CD4-positive, CD25-positive, alpha-beta regulatory T cell (primary cell): ENCODE data around the gene MAGEE2. TPM values are rescaled to one million over a fixed set of nuclear protein-coding genes. Genes with fewer than 3 reads are reported as not detected.
A peak's percentile ranks its signal among the peaks of the same experiment; 100 is the strongest.
"Not testable (repeated sequence)": the region's sequence is repeated elsewhere in the genome, so short reads cannot be mapped to it uniquely, and the experiment has no call there.

Experiments used
- ATAC-seq, 2 donors: fragments of 150-1000 bp; cut with Tn5 transposase; one replicate each; pipeline ENCODE4 v1.10.0; 2021; ENCODE audit warnings: low read depth in 2 of 2, moderate number of reproducible peaks in 2 of 2, moderate library complexity in 1 of 2
- DNase-seq, 3 donors: peaks; one replicate each; pipeline versions ENCODE4 v3.0.0 to v3.0.0-alpha.2; 2012 to 2022; ENCODE audit warnings: mixed read lengths in 1 of 3
- H3K27ac ChIP-seq: one replicate; pipeline ENCODE4 v1.7.0; 2013; ENCODE audit warnings: mild to moderate bottlenecking, low read length; ENCODE audit not compliant: insufficient read depth, poor library complexity, severe bottlenecking
- H3K27me3 ChIP-seq: one replicate; pipeline ENCODE4 v1.7.0; 2013; ENCODE audit warnings: low read length; ENCODE audit not compliant: control insufficient read depth, insufficient read depth
- H3K36me3 ChIP-seq: one replicate; pipeline ENCODE4 v1.7.0; 2013; ENCODE audit warnings: mild to moderate bottlenecking, low read length, moderate library complexity; ENCODE audit not compliant: control insufficient read depth, insufficient read depth
- H3K4me1 ChIP-seq: 2 replicates; pipeline ENCODE4 v1.7.0; 2013; ENCODE audit warnings: mild to moderate bottlenecking, low read length; ENCODE audit not compliant: insufficient read depth, control insufficient read depth, poor library complexity, severe bottlenecking
- H3K4me3 ChIP-seq: one replicate; pipeline ENCODE4 v1.7.0; 2013; ENCODE audit warnings: low read depth, mild to moderate bottlenecking, low read length, moderate library complexity
- H3K9me3 ChIP-seq, 2 experiments: 1 replicate in 1 of 2; 2 replicates in 1 of 2; pipeline ENCODE4 v1.7.0; 2013; ENCODE audit warnings: low read length in 2 of 2, mild to moderate bottlenecking in 1 of 2, moderate library complexity in 1 of 2; ENCODE audit not compliant: control insufficient read depth in 2 of 2
- H3K27ac Mint-ChIP-seq, 3 donors: one replicate each; pipeline ENCODE4 v1.8.0; 2020 to 2022; ENCODE audit warnings: mild to moderate bottlenecking in 3 of 3, mixed read lengths in 3 of 3, moderate library complexity in 2 of 3
- H3K27me3 Mint-ChIP-seq: one replicate; pipeline ENCODE4 v1.8.0; 2022; ENCODE audit warnings: mild to moderate bottlenecking, mixed read lengths
- H3K36me3 Mint-ChIP-seq: one replicate; pipeline ENCODE4 v1.8.0; 2020; ENCODE audit warnings: mixed read lengths
- H3K4me1 Mint-ChIP-seq, 4 donors: one replicate each; pipeline ENCODE4 v1.8.0; 2020 to 2022; ENCODE audit warnings: mixed read lengths in 4 of 4, mild to moderate bottlenecking in 1 of 4
- H3K4me3 Mint-ChIP-seq, 4 donors: one replicate each; pipeline ENCODE4 v1.8.0; 2020 to 2022; ENCODE audit warnings: mild to moderate bottlenecking in 4 of 4, mixed read lengths in 4 of 4, moderate library complexity in 3 of 4
- H3K9me3 Mint-ChIP-seq, 7 donors: one replicate each; pipeline ENCODE4 v1.8.0; 2020 to 2022; ENCODE audit warnings: mixed read lengths in 7 of 7, mild to moderate bottlenecking in 3 of 7, moderate library complexity in 2 of 7
- polyA plus RNA-seq, 4 donors: library from polyadenylated mRNA; unstranded; fragments of 300-500 nt; fragmentation: Illumina TruSeq; gene quantifications; one replicate each; pipeline ENCODE4 v1.2.3, GENCODE V29; 2021
- total RNA-seq: library from RNA; stranded (reverse); gene quantifications from one replicate; pipeline ENCODE4 v1.2.3, GENCODE V29; 2022

Gene MAGEE2
- total RNA-seq (not detected), polyA plus RNA-seq (not detected)

- Mint-ChIP-seq H3K9me3 (peaks cover 0 to 1% (median 0%) of the 10 kb centered on the region in 7 donors), H3K27ac (peak within 1 kb of the TSS in 2 of 3 donors; percentile 10 to 86), H3K36me3 (no peaks in the 10 kb centered on the region), H3K4me3 (peak within 1 kb of the TSS in 2 of 4 donors; percentile 66 to 72), H3K4me1 (peaks cover 0 to 3% (median under 1%) of the 10 kb centered on the region in 4 donors), H3K27me3 (no peaks in the 10 kb centered on the region)
- no peaks in the 10 kb centered on the region for H3K4me1 ChIP-seq
- H3K4me3 ChIP-seq, result peak within 1 kb of the TSS; percentile 32
- H3K27ac ChIP-seq, result no peak within 1 kb of the TSS
- peak in 1 of 3 donors; percentile 1 for DNase-seq
- H3K36me3 ChIP-seq, result no peaks in the 10 kb centered on the region
- H3K9me3 ChIP-seq, result no peaks in the 10 kb centered on the region
- no peak for ATAC-seq
- H3K27me3 ChIP-seq, result no peaks in the 10 kb centered on the region
Measured at GRCh38 chrX:75784680-75785491, at the start of gene MAGEE2. Gene MAGEE2, minus strand, starts transcription at chrX:75785254. Its CDS starts 203 bp downstream, at chrX:75785051.

- Mint-ChIP-seq H3K36me3 (no peaks in the 10 kb centered on the region), H3K27me3 (no peaks in the 10 kb centered on the region), H3K4me1 (peaks cover 0 to 3% (median under 1%) of the 10 kb centered on the region in 4 donors), H3K4me3 (no peak overlapping the region), H3K9me3 (peaks cover 0 to 3% (median 0%) of the 10 kb centered on the region in 7 donors), H3K27ac (no peak overlapping the region)
- no peaks in the 10 kb centered on the region for H3K9me3 ChIP-seq
- H3K36me3 ChIP-seq, result no peaks in the 10 kb centered on the region
- DNase-seq (no peak), ATAC-seq (no peak)
- H3K27me3 ChIP-seq, result no peaks in the 10 kb centered on the region
- no peak overlapping the region for H3K27ac ChIP-seq
- H3K4me1 ChIP-seq, result no peaks in the 10 kb centered on the region
- no peak overlapping the region for H3K4me3 ChIP-seq
Measured at GRCh38 chrX:75786290-75786689, 1.2 kb upstream of the MAGEE2 start.

DNA sequence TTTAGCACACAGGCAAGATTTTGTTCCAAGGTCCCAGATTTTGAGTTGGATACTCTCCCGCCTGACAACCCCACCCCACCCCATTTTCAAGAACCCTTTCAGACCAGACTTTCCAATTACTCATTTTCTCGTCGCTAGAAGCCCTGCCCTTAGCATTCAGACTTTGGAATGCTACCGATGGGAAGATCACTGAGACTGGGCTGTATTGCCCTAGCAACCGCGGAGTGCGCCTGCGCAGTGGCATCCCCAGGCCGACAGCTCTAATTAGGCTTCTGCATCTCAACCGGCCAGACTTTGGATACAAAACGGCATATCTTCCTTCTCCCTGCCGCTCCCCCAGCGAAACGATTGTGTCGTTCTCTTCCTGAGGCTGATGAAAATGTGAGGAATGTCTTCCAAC is 3.4 kb downstream of the MAGEE2 start:
- H3K4me3 ChIP-seq, result no peak overlapping the region
- Mint-ChIP-seq H3K4me1 (peaks cover 0 to 3% (median under 1%) of the 10 kb centered on the region in 4 donors), H3K9me3 (no peaks in the 10 kb centered on the region), H3K4me3 (no peak overlapping the region), H3K27ac (no peak overlapping the region), H3K27me3 (no peaks in the 10 kb centered on the region), H3K36me3 (no peaks in the 10 kb centered on the region)
- H3K27me3 ChIP-seq, result no peaks in the 10 kb centered on the region
- ATAC-seq, result no peak
- DNase-seq, result no peak
- no peaks in the 10 kb centered on the region for H3K9me3 ChIP-seq
- H3K4me1 ChIP-seq, result no peaks in the 10 kb centered on the region
- no peak overlapping the region for H3K27ac ChIP-seq
- no peaks in the 10 kb centered on the region for H3K36me3 ChIP-seq

DNA sequence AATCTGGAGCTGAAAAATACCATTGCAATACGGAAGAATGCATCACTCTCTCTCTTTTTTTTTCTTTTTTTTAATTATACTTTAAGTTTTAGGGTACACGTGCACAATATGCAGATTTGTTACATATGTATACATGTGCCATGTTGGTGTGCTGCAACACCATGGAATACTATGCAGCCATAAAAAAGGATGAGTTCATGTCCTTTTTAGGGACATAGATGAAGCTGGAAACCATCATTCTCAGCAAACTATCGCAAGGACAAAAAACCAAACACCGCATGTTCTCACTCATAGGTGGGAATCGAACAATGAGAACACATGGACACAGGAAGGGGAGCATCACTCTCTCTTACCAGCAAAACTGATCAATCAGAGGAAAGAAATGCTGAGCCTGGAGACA is 17.0 kb downstream of the MAGEE2 start:
- H3K27me3 ChIP-seq, result not testable (repeated sequence)

DNA sequence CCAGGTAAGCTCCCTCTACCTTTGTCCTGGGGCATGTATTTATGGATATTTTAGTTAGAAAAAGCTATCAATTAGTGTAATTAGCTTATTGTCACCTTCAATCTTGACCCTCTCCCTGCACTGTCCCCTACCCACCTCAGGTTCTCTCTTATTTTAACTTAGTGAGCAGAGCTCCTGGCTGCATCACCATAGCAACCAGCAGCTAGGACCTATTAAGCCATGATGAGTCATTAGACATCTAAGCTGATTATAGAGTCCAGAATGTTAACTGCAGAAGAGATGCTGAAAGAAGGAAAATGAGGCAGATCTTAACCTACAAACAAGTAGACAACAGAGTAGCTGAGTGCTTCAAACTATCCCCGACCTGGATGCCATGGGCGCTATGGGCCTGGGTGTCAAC is 36.6 kb downstream of the MAGEE2 start:
- H3K4me3 ChIP-seq, result no peak overlapping the region
- peaks cover 0 to 12% (median 6%) of the 10 kb centered on the region in 4 donors for H3K4me1 Mint-ChIP-seq
- H3K36me3 ChIP-seq, result no peaks in the 10 kb centered on the region
- no peaks in the 10 kb centered on the region for H3K27me3 Mint-ChIP-seq
- peaks cover 5% of the 10 kb centered on the region for H3K4me1 ChIP-seq
- peak overlapping the region in 1 of 4 donors; percentile 37 for H3K4me3 Mint-ChIP-seq
- no peaks in the 10 kb centered on the region for H3K9me3 Mint-ChIP-seq
- no peak overlapping the region for H3K27ac Mint-ChIP-seq
- H3K36me3 Mint-ChIP-seq, result no peaks in the 10 kb centered on the region
- ATAC-seq, result no peak
- H3K9me3 ChIP-seq, result no peaks in the 10 kb centered on the region
- no peaks in the 10 kb centered on the region for H3K27me3 ChIP-seq
- no peak overlapping the region for H3K27ac ChIP-seq
- no peak for DNase-seq

More for the DNA sequence above, 17.0 kb downstream of the MAGEE2 start:
- H3K9me3 Mint-ChIP-seq, H3K4me1 Mint-ChIP-seq, H3K4me1 ChIP-seq, H3K36me3 Mint-ChIP-seq, H3K27ac ChIP-seq, H3K36me3 ChIP-seq, H3K27me3 Mint-ChIP-seq, H3K9me3 ChIP-seq, H3K4me3 Mint-ChIP-seq, ATAC-seq, DNase-seq, H3K27ac Mint-ChIP-seq, H3K4me3 ChIP-seq: not testable (repeated sequence)

DNA sequence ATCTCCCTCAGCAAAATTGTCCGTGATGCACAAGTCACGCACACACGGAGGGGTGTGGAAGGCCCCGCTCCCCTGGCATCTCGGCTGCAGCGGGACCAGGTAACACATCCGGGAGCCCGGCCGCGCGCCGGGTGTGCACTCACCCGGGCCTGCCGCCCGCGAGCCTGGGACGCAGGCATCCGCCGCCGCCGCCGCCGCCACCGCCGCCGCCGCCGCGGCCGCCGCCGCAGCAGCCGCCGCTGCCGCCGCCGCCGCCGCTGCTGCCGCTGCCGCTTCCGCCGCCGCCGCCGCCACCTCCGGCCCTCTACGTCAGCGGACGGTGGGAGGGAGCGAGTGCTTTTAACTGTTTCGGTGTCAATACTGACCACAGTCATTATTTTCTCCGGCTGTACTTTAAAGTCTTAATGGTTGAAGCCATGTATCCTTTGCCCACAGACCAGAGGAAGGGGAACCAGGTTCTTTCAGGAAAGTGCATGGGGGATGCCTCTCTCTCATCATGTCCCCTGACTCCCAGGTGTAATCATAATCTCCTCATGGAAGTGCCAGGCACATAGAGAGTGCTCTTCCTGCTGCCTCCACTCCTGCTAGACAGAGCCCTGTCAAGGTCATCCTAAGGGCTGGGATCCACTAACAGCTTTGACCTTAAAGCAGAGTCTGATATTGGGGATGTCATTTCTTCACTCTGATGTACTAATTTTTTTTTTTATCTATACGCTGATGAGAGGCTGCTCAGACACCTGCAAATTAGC is 38.0 kb downstream of the MAGEE2 start:
- DNase-seq, result peak; percentile 1 to 56 (median 18)
- Histone ChIP-seq H3K9me3 (peaks cover 0 to 3% of the 10 kb centered on the region in 2 experiments), H3K27me3 (no peaks in the 10 kb centered on the region), H3K4me1 (peaks cover 5% of the 10 kb centered on the region), H3K36me3 (no peaks in the 10 kb centered on the region), H3K27ac (no peak overlapping the region), H3K4me3 (peak overlapping the region; percentile 70)
- Mint-ChIP-seq H3K36me3 (no peaks in the 10 kb centered on the region), H3K4me3 (peak overlapping the region; percentile 65 to 84 (median 78)), H3K9me3 (peaks cover 0 to 3% (median 2%) of the 10 kb centered on the region in 7 donors), H3K27me3 (no peaks in the 10 kb centered on the region), H3K4me1 (peaks cover 0 to 12% (median 6%) of the 10 kb centered on the region in 4 donors), H3K27ac (peak overlapping the region in 1 of 3 donors; percentile 60)
- peak; percentile 40 to 73 for ATAC-seq
